Urothelium cell line (cell line): ENCODE results near the gene ZHX3.

Source experiments
- DNase-seq: peaks from one replicate; pipeline ENCODE4 v3.0.0; 2011; ENCODE audit warnings: low spot score, mixed read lengths
- FAIRE-seq: peaks from 2 replicates; lab custom pipeline; 2011; peaks lifted over from hg19 to GRCh38; lab: Jason Lieb, UNC

ZHX3 gene

DNA sequence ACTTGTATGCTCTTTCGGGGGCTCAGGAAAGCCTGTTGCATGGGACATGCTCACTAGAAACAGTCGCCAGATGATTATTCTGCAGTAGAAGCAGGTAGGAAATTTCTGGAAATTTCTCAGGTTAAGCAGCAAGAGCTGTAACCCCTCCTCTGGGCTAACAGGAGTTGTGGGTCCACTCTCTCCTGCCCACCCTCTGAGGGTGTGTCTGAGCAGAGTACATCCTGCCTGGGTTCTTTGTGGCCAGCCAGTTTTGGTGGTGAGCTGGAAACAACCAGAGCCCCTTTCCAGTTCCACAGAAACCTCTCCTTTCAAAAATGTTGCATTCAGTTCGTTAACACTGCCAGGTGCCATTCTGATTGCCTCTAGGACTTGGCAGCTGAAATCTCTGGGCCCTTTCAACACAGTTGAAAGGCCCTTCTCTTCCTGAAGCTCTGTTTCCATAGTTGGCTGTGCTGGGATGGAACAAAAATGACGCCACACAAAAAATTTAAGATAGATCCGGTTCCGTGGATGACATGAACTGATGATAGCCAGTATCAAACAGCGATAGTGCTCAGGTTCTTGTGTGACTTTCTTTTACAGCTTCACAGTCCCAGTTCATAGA, 141.7 kb downstream of the ZHX3 start:
- DNase-seq: no peak
- no peak for FAIRE-seq

DNA sequence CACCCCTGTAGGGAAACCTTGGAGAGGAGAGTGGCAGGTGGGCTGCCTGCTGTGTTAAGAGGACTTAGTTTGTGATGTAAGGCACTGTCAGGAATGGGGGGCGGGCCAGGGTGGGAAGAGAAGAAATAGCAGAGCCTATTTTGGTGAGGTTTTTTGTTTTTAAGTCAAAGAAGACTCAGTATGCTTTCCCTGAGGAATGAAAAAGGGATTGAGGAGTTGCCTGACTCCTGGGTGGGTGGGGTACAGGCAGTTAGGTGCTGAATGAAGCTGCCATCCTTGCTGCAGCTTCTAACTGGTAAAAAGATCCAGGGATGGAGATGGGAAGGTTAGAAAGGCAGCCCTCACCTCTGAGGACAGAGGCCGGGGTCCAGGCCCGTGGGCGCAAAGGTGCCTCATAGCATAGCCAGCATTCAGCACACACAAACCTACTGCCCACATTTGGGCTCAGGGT, 142.3 kb downstream of the ZHX3 start:
- FAIRE-seq (no peak), DNase-seq (no peak)

DNA sequence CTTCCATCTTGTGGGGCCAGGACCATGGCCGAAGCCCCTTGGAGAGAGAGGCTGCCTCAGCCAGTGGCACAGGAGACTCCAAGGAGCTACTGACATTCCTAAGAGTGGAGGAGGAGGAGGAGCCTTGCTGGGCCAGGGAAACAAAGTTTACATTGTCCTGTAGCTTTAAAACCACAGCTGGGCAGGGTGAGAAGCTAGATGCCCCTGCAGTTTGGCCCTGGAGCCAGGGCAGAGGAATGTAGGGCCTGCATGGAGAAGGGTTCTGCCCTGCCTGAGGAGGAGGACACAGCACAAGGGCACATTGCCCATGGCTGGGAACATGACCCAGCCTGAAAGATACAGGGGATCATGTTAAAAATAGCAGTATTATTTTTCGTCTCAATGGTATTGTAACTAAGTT, 142.7 kb downstream of the ZHX3 start:
- no peak for FAIRE-seq
- DNase-seq: no peak

DNA sequence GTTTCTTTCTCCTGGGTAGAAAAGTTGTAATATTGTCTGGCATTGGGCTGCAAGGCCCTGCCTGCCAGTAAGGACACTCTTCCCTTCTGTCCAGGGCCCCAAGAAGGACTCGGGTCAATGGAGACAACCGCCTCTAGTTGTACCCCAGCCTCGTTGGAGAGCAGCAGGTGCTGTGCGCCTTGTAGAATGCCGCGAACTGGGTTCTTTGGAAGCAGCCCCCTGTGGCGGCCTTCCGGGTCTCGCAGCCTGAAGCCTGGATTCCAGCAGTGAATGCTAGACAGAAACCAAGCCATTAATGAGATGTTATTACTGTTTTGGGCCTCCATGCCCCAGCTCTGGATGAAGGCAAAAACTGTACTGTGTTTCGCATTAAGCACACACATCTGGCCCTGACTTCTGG, 143.2 kb downstream of the ZHX3 start:
- DNase-seq (no peak), FAIRE-seq (no peak)

DNA sequence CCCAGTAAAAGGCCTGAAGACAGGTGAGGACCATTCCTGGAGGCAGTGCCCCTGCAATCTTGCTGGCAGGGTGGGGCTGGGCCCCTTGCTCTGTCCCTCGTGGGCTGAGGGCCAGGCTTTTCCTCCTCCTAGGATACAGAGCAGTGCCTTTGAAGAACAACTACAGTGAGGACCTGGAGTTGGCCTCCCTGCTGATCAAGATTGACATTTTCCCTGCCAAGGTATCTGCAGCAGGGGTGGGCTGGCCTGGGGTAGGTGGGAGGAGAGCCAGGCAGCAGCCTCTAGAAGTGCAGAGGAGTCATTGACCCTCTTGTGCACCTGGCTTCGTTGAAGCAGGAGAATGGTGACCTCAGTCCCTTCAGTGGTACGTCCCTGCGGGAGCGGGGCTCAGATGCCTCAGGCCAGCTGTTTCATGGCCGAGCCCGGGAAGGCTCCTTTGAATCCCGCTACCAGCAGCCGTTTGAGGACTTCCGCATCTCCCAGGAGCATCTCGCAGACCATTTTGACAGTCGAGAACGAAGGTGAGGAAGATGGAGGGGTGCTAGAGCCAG, 143.7 kb downstream of the ZHX3 start:
- FAIRE-seq (no peak), DNase-seq (no peak)

DNA sequence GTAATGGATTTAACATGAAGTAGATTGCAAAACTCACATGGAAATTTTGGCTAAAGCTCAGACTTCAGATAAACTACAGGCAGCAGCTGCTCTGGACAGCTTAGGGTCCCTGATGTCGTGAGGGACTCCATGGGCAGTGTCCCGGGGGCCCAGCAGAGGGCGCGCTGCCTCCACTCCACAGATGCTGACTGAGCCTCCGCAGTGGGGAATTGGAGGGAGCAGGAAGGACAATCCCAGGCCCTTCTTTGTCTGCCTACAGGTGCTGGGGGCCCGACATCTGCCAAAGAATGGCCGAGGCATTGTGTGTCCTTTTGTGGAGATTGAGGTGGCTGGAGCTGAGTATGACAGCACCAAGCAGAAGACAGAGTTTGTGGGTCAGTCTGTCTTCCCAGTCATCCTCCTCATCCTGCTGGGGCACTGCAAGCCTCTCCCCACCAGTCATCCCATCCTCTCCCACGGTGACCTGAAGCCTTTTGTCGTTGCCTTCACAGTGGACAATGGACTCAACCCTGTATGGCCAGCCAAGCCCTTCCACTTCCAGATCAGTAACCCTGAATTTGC, 144.3 kb downstream of the ZHX3 start:
- FAIRE-seq (no peak), DNase-seq (peak; percentile 77)

DNA sequence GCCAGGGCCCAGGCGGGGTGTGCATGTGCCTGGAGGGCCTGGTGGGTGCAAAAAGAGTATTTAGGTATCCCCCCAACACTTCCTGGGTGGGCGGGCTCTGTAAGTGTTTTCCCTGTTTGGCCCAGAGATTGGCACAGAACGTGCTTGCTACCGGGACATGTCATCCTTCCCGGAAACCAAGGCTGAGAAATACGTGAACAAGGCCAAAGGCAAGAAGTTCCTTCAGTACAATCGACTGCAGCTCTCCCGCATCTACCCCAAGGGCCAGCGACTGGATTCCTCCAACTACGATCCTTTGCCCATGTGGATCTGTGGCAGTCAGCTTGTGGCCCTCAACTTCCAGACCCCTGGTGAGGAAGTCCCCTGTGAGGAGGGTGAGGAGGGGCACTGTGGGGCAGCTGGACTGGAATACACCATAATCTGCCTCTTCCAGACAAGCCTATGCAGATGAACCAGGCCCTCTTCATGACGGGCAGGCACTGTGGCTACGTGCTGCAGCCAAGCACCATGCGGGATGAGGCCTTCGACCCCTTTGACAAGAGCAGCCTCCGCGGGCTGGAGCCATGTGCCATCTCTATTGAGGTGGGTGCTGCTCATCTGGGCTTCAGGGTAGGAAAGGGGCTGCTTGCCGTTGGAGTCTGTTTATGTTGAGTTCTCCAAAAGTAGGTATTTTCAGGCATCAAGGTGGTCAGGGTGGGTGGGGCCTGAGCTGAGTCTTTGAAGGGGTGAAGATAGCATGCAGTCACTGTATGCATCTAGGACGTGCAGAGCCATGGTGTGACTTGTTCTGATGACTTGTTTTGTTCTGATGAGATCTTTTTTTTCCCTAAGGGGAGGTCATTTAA, 145.0 kb downstream of the ZHX3 start:
- DNase-seq (no peak), FAIRE-seq (no peak)

DNA sequence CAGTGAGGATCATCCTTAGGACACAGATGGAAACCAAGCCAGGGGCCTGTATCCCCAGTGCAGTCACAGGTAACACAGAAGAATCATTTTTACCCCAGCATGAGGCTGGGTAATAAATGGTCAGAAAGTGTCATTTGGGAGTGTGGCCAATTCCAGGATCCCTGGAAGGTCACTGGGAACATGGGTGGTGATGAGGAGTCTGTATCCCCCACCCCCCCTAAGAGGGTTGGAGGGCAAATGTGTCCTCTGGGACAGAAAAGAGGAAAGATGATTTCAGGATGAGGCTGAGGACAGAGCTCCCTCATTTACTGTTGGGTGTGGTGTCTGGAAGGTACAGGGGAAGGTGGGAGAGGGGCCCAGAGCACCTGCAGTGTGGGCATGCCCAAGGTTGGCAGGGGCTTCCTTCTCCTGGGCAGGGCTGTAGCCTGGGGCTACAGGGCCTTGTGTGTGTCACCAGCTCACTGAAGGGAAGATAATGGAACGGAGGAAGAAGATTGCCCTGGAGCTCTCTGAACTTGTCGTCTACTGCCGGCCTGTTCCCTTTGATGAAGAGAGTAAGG, 145.7 kb downstream of the ZHX3 start:
- no peak for DNase-seq
- no peak for FAIRE-seq

DNA sequence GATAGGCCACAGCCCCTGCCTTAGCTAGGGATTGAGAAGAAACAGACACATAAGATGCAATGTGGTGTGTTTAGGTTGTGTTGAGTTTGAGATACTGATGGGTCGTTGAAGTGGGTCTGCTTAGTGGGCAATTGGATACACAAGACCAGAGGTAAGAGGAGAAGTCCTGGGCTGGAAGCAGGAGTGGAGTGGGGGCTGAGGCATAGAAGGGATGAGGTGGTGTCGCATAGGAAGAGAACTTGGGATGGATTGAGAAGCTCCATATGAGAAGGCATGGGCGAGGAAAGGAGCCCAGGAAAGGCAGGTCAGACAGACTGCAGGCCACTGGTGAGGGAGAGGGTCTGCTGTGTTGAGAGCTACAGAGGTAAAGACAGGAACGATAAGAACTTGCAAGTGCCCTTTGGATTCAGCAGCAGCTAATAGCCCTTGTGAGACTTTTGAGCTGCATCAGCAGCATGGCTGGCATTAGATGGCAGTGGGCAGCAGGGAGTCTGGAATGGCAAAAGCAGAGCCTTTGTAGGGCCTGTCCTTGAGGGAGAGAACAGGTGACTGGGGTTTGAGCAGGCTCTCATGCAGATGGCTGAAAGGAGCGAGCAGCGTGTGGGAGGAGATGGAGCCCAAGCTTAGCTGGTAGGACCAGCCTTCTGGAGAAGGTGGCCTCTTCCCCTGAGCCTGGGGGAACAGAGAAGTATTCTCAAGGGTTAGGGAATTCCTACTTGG, 147.0 kb downstream of the ZHX3 start:
- FAIRE-seq: no peak
- no peak for DNase-seq

DNA sequence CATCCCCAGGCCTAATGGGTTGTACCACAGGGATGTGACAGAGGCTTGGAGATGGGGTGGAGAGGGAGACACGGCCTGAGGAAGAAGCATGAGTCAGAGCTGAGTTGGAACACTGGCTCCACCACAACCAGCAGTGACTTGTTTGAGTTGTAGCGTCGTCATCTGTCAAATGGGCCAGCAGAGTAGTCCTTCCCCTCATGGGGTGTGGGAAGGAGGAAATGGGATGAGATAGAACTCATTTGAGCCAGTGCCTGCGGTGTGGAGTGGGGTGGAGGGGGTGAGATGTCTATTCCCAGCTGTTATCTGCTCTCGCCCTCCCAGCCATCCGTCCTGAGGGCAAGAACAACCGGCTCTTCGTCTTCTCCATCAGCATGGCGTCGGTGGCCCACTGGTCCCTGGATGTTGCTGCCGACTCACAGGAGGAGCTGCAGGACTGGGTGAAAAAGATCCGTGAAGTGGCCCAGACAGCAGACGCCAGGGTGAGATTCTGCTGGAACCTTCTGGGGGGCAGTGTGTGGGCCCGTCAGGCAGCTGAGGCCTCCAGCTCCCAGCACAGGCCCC, 147.7 kb downstream of the ZHX3 start:
- FAIRE-seq (no peak), DNase-seq (no peak)

DNA sequence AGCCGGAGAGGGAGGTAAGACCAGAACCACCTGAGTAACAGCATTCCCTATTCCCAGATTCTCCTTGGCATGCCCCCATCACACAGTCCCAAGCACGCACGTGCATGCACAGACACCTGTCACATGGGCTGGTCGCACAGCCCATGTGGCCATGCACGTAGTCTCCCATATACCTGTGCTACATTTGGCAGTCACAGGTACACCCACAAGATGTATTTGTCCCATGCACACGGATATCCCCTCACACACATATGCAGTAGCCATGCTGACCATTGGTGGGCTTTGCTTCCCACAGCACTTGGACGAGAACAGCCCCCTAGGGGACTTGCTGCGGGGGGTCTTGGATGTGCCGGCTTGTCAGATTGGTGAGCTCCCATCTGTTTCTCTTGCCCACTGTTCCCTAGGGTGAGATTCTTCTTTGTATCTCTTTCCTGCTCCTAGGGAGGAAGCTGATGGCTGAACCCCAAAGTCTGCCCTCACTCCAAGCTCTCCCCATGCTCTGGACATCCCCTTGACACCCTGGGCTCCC, 148.3 kb downstream of the ZHX3 start:
- FAIRE-seq: no peak

DNA sequence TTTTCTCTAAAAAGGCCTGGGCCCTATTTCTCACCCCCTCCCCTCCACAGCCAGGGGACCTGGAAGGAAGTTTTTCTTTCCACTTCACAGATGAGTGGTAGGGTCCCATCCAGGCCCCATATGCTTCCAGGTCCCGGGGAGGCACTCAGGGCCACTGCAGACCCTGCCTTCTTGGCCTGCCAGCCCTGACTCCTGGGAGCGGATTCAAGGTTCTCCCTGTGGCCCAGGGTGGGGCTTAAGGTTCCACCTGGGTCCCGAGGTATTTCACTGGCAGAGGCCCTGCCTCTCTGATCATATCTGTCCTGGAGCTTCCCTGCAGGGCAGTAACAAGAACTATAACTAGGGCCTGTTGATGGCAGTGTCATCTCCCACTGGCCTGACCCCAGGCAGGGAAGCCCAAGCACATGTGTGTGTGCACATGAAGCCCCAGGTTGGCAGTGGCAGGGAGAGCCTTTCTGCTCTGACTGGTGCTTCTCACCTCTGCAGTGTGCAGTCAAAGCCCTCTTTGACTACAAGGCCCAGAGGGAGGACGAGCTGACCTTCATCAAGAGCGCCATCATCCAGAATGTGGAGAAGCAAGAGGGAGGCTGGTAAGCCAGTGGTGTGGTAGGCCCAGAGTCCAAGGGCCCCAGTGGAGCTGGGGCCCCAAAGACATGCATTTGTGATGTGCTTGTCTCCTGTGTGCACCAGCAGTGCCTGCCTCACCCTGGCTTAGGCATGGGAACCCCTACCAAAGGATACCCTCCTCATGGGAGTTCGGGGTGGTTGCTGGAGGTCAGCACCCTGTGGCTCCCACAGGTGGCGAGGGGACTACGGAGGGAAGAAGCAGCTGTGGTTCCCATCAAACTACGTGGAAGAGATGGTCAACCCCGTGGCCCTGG, 149.0 kb downstream of the ZHX3 start:
- DNase-seq: no peak

More for the DNA sequence above, 148.3 kb downstream of the ZHX3 start:
- DNase-seq: no peak

DNA sequence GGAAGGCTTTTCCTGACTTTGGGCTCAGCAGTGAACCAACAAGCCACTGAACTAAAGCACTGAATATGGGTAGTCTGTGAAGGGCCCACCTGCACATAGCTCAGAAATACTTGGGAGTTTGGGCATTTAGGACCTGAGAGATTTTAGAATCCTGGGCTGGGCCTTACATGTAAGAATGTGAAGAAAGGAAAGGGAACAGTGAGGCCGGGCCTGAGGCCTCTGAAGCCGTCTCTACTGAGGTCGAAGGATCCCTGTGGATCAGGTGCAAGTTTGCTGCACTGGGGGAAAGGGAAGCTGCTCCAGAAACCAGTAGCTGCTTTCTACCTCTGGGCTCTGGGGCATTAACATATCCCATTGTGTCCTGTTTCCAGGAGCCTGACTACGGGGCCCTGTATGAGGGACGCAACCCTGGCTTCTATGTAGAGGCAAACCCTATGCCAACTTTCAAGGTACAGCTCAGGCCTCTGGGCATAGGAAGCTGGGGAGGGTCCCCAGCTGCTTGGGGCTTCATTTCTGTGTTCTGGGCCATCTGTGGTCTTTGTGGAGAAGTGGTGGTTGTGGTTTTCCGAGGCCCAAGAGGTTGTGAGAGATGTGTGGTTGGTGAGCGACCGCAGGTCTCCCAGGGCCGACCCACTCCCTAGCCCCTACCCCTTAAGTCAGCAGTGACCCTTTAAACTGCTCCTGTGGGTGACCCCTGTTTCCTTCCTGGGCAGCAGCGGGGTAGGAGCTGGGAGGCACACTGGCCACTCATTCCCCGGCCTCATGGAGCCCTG, 149.9 kb downstream of the ZHX3 start:
- no peak for FAIRE-seq

More for the DNA sequence above, 149.0 kb downstream of the ZHX3 start:
- no peak for FAIRE-seq

DNA sequence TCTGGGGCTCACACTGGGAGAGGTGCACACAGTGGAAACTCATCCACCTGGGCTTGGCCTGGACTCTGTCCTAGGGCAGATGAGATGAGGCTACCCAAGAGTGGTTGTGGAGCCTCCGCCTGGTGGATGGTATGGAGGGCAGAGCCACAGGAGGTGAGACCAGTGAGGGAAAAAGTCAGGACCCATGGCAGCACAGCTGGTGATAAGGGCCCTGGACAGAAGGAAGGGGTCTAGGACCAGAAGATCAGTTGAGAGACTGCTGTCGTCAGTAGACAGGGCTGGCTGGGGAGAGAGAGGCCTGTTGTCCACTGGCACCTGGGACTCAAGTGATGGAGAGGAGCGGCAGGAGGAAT, 150.4 kb downstream of the ZHX3 start:
- no peak for FAIRE-seq

More for the DNA sequence above, 149.9 kb downstream of the ZHX3 start:
- DNase-seq: no peak

DNA sequence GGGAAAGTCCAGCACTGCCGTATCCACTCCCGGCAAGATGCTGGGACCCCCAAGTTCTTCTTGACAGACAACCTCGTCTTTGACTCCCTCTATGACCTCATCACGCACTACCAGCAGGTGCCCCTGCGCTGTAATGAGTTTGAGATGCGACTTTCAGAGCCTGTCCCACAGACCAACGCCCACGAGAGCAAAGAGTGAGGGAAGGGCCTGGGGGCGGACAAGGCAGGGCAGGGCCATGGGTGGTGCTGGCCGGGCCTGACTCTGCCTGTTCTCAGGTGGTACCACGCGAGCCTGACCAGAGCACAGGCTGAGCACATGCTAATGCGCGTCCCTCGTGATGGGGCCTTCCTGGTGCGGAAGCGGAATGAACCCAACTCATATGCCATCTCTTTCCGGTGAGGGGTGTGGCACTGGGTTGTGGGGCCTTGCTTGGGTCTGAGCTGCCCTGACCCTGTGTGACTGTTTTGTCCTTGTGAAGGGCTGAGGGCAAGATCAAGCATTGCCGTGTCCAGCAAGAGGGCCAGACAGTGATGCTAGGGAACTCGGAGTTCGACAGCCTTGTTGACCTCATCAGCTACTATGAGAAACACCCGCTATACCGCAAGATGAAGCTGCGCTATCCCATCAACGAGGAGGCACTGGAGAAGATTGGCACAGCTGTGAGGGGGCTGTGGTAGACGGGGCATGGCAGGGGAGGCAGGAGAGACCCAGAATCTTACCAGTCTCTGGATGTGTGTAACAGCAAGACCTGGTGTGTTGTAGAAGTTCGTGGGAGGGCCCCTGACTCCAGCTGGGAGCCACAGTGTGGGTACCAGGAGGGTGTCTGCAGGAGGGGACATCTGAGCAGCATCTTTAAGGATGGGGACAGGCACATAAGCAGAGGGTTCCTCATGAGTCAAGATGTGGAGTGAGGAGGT, 151.1 kb downstream of the ZHX3 start:
- DNase-seq: no peak
- no peak for FAIRE-seq

More for the DNA sequence above, 150.4 kb downstream of the ZHX3 start:
- no peak for DNase-seq

DNA sequence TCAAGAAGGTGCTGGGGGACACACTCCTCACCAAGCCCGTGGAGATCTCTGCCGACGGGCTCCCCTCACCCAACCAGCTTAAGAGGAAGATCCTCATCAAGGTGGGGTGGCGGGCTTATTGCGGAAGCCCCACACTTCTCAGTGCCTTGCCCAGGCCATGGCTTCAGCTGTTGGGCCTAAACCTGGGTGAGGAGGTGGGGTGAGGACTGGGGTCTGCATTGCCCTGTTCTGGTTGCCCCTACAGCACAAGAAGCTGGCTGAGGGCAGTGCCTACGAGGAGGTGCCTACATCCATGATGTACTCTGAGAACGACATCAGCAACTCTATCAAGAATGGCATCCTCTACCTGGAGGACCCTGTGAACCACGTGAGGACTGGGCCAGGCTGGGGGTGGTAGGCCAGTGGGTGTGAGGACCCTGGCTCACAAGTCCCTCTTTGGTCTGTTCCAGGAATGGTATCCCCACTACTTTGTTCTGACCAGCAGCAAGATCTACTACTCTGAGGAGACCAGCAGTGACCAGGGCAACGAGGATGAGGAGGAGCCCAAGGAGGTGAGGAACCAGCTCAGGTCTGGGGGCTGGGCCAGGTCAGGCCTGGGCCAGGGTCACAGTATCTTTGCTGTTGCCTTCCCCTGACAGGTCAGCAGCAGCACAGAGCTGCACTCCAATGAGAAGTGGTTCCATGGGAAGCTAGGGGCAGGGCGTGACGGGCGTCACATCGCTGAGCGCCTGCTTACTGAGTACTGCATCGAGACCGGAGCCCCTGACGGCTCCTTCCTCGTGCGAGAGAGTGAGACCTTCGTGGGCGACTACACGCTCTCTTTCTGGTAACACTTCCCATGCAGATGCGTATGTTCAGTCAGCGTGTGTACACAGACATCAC, 152.3 kb downstream of the ZHX3 start:
- FAIRE-seq (no peak), DNase-seq (no peak)
